CD4-positive, alpha-beta T cell treated with Interferon alpha-2 for 1 hour (primary cell): ENCODE data around the gene LMO3.
"Not testable (repeated sequence)": the region's sequence is repeated elsewhere in the genome, so short reads cannot be mapped to it uniquely, and the experiment has no call there.

ENCODE experiments used
- DNase-seq, 2 donors: peaks; one replicate each; pipeline ENCODE4 v3.0.0-alpha.2; 2020 to 2022

LMO3 gene

GRCh38 chr12:16537652-16538051 lies 68.3 kb downstream of the LMO3 start:
- DNase-seq, result not testable (repeated sequence)

- no peak for DNase-seq
Measured at GRCh38 chr12:16531621-16532020, 74.3 kb downstream of the LMO3 start.

- DNase-seq, result no peak
Measured at GRCh38 chr12:16530268-16530850, 75.6 kb downstream of the LMO3 start.

- no peak for DNase-seq
Measured at GRCh38 chr12:16526693-16527092, 79.3 kb downstream of the LMO3 start.

- DNase-seq, result no peak
Measured at GRCh38 chr12:16524378-16524777, 81.6 kb downstream of the LMO3 start.

- DNase-seq, result no peak
Measured at GRCh38 chr12:16523951-16524331, 82.0 kb downstream of the LMO3 start.

GRCh38 chr12:16523284-16523950 lies 82.5 kb downstream of the LMO3 start:
- no peak for DNase-seq

GRCh38 chr12:16520328-16520727 lies 85.6 kb downstream of the LMO3 start:
- no peak for DNase-seq

GRCh38 chr12:16515666-16516065 lies 90.3 kb downstream of the LMO3 start:
- no peak for DNase-seq

GRCh38 chr12:16513231-16513630 lies 92.7 kb downstream of the LMO3 start:
- DNase-seq, result no peak

GRCh38 chr12:16509411-16509810 lies 96.6 kb downstream of the LMO3 start:
- DNase-seq, result no peak

GRCh38 chr12:16506394-16506793 lies 99.6 kb downstream of the LMO3 start:
- DNase-seq, result no peak

GRCh38 chr12:16504200-16504599 lies 101.8 kb downstream of the LMO3 start:
- DNase-seq, result no peak

- DNase-seq, result no peak
Measured at GRCh38 chr12:16499611-16500010, 106.4 kb downstream of the LMO3 start.
